HepG2 (cell line): ENCODE data around the gene LEFTY2. TPM values are rescaled to one million over a fixed set of nuclear protein-coding genes. Genes with fewer than 3 reads are reported as not detected.

Source experiments
- ATAC-seq: fragments of 200-7000 bp; cut with Tn5 transposase; 3 replicates; pipeline ENCODE4 v1.9.1; 2020; ENCODE audit warnings: mild to moderate bottlenecking, moderate library complexity
- BruUV-seq: library from RNA; stranded (reverse); fragments of 400-500 nt; replicated peaks from 2 replicates; lab custom pipeline; 2021; lab: Mats Ljungman, UMichigan
- CTCF ChIA-PET: fragments of 300-600 bp; formaldehyde crosslinking; extraction: SDS; loops from one replicate; lab custom pipeline; 2021; ENCODE audit warnings: low total read pairs, inconsistent platforms, low intra/inter-chr PET ratio; lab: Yijun Ruan, JAX
- POLR2A ChIA-PET: fragments of 350-600 bp; sonication (Branson Sonifier 250); formaldehyde crosslinking; loops from one replicate; lab custom pipeline; 2020; ENCODE audit warnings: antibody characterized with exemption, inconsistent platforms; lab: Yijun Ruan, JAX
- DNase-seq: peaks from one replicate; pipeline ENCODE4 v3.0.0-alpha.2; 2015; ENCODE audit warnings: low spot score
- FAIRE-seq: peaks from 3 replicates; lab custom pipeline; 2011; peaks lifted over from hg19 to GRCh38; lab: Jason Lieb, UNC
- H2AFZ ChIP-seq: one replicate; pipeline ENCODE4 v1.6.1; 2011; ENCODE audit warnings: low read length, inconsistent platforms
- H3K27ac ChIP-seq: fragments of 300-600 bp; 3 replicates; pipeline ENCODE4 v1.8.0; 2011; ENCODE audit warnings: mixed run types, mild to moderate bottlenecking, mixed read lengths, low read length, inconsistent platforms; ENCODE audit not compliant: insufficient read depth; ENCODE audit errors: extremely low read length
- H3K27me3 ChIP-seq, 2 experiments: fragments of 200-600 bp in 1 of 2; 2 replicates in 1 of 2; 3 replicates in 1 of 2; pipeline versions ENCODE4 v1.6.0 to v1.8.0; 2011; ENCODE audit warnings: low read length in 2 of 2, mild to moderate bottlenecking in 2 of 2, moderate library complexity in 2 of 2, inconsistent platforms in 1 of 2; ENCODE audit not compliant: insufficient read depth in 2 of 2, control insufficient read depth in 1 of 2
- H3K36me3 ChIP-seq, 2 experiments: fragments of 200-600 bp in 1 of 2; replicated peaks in 1 of 2; 2 replicates in 1 of 2; 3 replicates in 1 of 2; pipeline versions ENCODE4 v1.5.1 to v1.8.0; 2011; ENCODE audit warnings: low read length in 2 of 2, inconsistent platforms in 1 of 2; ENCODE audit not compliant: insufficient read depth in 2 of 2, control insufficient read depth in 1 of 2
- H3K4me1 ChIP-seq: 2 replicates; pipeline ENCODE4 v1.5.1; 2012; ENCODE audit warnings: low read length, inconsistent platforms; ENCODE audit not compliant: insufficient read depth
- H3K4me2 ChIP-seq: 2 replicates; pipeline ENCODE4 v1.6.0; 2011; ENCODE audit warnings: low read depth, low read length, inconsistent platforms
- H3K4me3 ChIP-seq, 3 experiments: fragments of 200-600 bp in 1 of 3; sonication (generic), shearing (Covaris generic) in 1 of 3; replicated peaks in 1 of 3; 2 replicates each; pipeline ENCODE4 v1.5.1; 2011 to 2016; ENCODE audit warnings: low read length in 3 of 3, inconsistent platforms in 2 of 3, low read depth in 2 of 3, mild to moderate bottlenecking in 2 of 3, control low read depth in 1 of 3, mixed read lengths in 1 of 3; ENCODE audit not compliant: insufficient read depth in 1 of 3
- H3K79me2 ChIP-seq: one replicate; pipeline ENCODE4 v1.6.1; 2011; ENCODE audit warnings: low read length, inconsistent platforms; ENCODE audit not compliant: insufficient read depth
- H3K9ac ChIP-seq: 2 replicates; pipeline ENCODE4 v1.6.0; 2011; ENCODE audit warnings: mild to moderate bottlenecking, low read depth, low read length, inconsistent platforms; ENCODE audit not compliant: insufficient read depth
- H3K9me3 ChIP-seq: 2 replicates; pipeline ENCODE4 v1.5.1; 2012; ENCODE audit warnings: mild to moderate bottlenecking, low read length
- H4K20me1 ChIP-seq: 2 replicates; pipeline ENCODE4 v1.6.0; 2011; ENCODE audit warnings: inconsistent platforms, mild to moderate bottlenecking, low read length, moderate library complexity; ENCODE audit not compliant: insufficient read depth
- AGO1 ChIP-seq: fragments of 200-400 bp; formaldehyde crosslinking; IDR thresholded peaks from 2 replicates; pipeline ENCODE4 v1.6.1; 2017; ENCODE audit warnings: mild to moderate bottlenecking, low read depth, low read length, moderate library complexity; ENCODE audit not compliant: poor library complexity, severe bottlenecking
- AGO2 ChIP-seq: fragments of 200-400 bp; formaldehyde crosslinking; optimal IDR thresholded peaks from 2 replicates; pipeline ENCODE3; 2017; ENCODE audit warnings: mild to moderate bottlenecking, low read depth, low read length, moderate library complexity
- GABPA ChIP-seq, 2 experiments: IDR thresholded peaks; 2 replicates each; pipeline ENCODE4 v1.6.1; 2011 to 2016; ENCODE audit warnings: low read depth in 2 of 2, low read length in 1 of 2, missing biosample characterization in 1 of 2, missing genetic modification characterization in 1 of 2
- HMG20A ChIP-seq: IDR thresholded peaks from 2 replicates; pipeline ENCODE4 v1.6.1; 2016; ENCODE audit warnings: borderline replicate concordance
- IRX3 ChIP-seq: sonication (generic); formaldehyde crosslinking; IDR thresholded peaks from 2 replicates; pipeline ENCODE4 v1.8.1; 2023; ENCODE audit warnings: mild to moderate bottlenecking, low read depth, missing genetic modification reagents, borderline replicate concordance
- REL ChIP-seq: sonication (generic); formaldehyde crosslinking; conservative IDR thresholded peaks from 2 replicates; pipeline ENCODE4 v1.8.0; 2022; ENCODE audit warnings: mild to moderate bottlenecking, missing genetic modification reagents, moderate library complexity
- THYN1 ChIP-seq: sonication (generic); formaldehyde crosslinking; IDR thresholded peaks from 2 replicates; pipeline ENCODE4 v1.8.1; 2023; ENCODE audit warnings: low read depth, mild to moderate bottlenecking, moderate library complexity, missing genetic modification reagents, borderline replicate concordance
- ZFAT ChIP-seq: sonication (generic); formaldehyde crosslinking; conservative IDR thresholded peaks from 2 replicates; pipeline ENCODE4 v1.8.1; 2023; ENCODE audit warnings: missing genetic modification reagents, inconsistent platforms
- ZNF253 ChIP-seq: sonication (generic); formaldehyde crosslinking; IDR thresholded peaks from 2 replicates; pipeline ENCODE4 v1.8.0; 2022; ENCODE audit warnings: mild to moderate bottlenecking, missing genetic modification reagents, borderline replicate concordance
- ZNF292 ChIP-seq: sonication (generic); formaldehyde crosslinking; IDR thresholded peaks from 2 replicates; pipeline ENCODE4 v1.8.1; 2022; ENCODE audit warnings: mild to moderate bottlenecking, low read depth, missing genetic modification reagents, borderline replicate concordance
- ZNF33A ChIP-seq: sonication (generic); formaldehyde crosslinking; IDR thresholded peaks from 2 replicates; pipeline ENCODE4 v1.5.1; 2020; ENCODE audit warnings: missing genetic modification reagents, mild to moderate bottlenecking, moderate library complexity, borderline replicate concordance
- ZNF549 ChIP-seq: sonication (generic); formaldehyde crosslinking; IDR thresholded peaks from 2 replicates; pipeline ENCODE4 v1.5.0; 2020; ENCODE audit warnings: missing genetic modification reagents
- ZNF770 ChIP-seq: sonication (generic); formaldehyde crosslinking; IDR thresholded peaks from 2 replicates; pipeline ENCODE4 v1.5.0; 2020; ENCODE audit warnings: mild to moderate bottlenecking, missing genetic modification reagents
- WGBS: methylation state at CpG from one replicate; pipeline ENCODE4 v1.1.6; 2017; ENCODE audit warnings: low lambda C conversion rate; 5-methylcytosine and 5-hydroxymethylcytosine counted together
- in situ Hi-C: cut with HindIII; loops from 2 replicates; pipeline ENCODE4 v1.10.0; 2017; ENCODE audit warnings: low pct_unique_long_range_greater_than_20kb; ENCODE audit not compliant: extremely low pct_ligation_motif_present
- intact Hi-C: fragments of 100-400 bp; cut with micrococcal nuclease; formaldehyde crosslinking; loops from one replicate; pipeline ENCODE4 v1.10.0; 2022; ENCODE audit not compliant: unreplicated experiment
- polyA plus RNA-seq, 8 experiments: library from polyadenylated mRNA; depleted of rRNA in 3 of 8; stranded (reverse) in 7 of 8; unstranded in 1 of 8; fragments of >200 nt; fragmentation: Illumina TruSeq in 4 of 8; extraction: Trizol in 4 of 8; gene quantifications; 2 replicates each; pipeline versions ENCODE4 v1.2.1 to v1.2.3, GENCODE V29; 2011 to 2016; ENCODE audit warnings: low read depth in 4 of 8, missing spikeins in 1 of 8, mixed read lengths in 1 of 8; ENCODE audit not compliant: insufficient read depth in 1 of 8
- total RNA-seq, 5 experiments: library from RNA; depleted of rRNA; stranded (reverse); fragments of >200 nt; fragmentation: Illumina TruSeq; extraction: Trizol; gene quantifications; 2 replicates each; pipeline ENCODE4 v1.2.3, GENCODE V29; 2016; ENCODE audit warnings: low read depth in 1 of 5

Gene LEFTY2
- total and polyA plus RNA-seq, 2 of the 13 experiments (the other 11 are each of a cell fraction or from before 2014, with no cell fraction given), result 0.13 to 0.33 TPM

DNA sequence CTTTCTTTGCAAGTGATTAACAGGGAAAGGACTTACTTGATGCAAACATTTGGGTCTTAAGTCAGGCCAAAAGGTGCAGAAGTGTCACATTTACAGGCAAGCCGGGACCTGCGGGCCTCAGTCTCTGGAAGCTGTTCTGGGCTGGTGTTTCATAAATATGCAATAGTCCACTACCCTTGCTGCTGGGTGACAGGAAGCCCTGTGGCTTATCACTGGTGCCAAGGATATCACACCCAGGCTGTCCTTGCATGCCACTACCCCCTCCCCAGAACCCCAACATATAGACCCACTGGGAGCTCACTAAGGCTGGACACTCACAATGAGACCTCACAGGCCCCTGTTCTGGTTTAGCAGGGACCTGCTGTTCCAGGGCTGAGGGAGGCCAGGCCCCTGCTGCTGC is 3.4 kb upstream of the LEFTY2 start:
- intact Hi-C loops (no loop called here), in situ Hi-C loops (no loop called here)
- Histone ChIP-seq H3K27me3 (peaks cover 7 to 34% of the 10 kb centered on the region in 2 experiments; a peak in 4 of 5 replicates), H4K20me1 (no peaks in the 10 kb centered on the region), H3K9ac (no peak overlapping the region), H3K4me3 (no peak overlapping the region; a peak in 1 of 6 replicates), H3K79me2 (no peaks in the 10 kb centered on the region), H3K36me3 (no peaks in the 10 kb centered on the region), H3K27ac (no peak overlapping the region), H3K9me3 (no peaks in the 10 kb centered on the region), H2AFZ (no peak overlapping the region), H3K4me2 (no peak overlapping the region), H3K4me1 (peaks cover 42% of the 10 kb centered on the region)
- BruUV-seq, result no TSS peak
- no peak for DNase-seq
- no peak for ATAC-seq
- FAIRE-seq, result no peak
- POLR2A ChIA-PET, result interaction anchor here (2.0 kb wide), 1 partner anchor 20 kb away, joined by 6 read pairs; the partner anchor contains the start of gene PYCR2
- WGBS, result 38% methylated on average over 2 of the region's 2 CpGs
- CTCF ChIA-PET, result no interaction called here
- TF ChIP-seq HMG20A (CRISPR knock-in tag), result no peak
- TF ChIP-seq GABPA (IDR thresholded peaks at IDR 0.05; ENCODE audit: low read depth, low read length), result no peak
- TF ChIP-seq GABPA (CRISPR knock-in tag; IDR thresholded peaks at IDR 0.05; ENCODE audit: low read depth), result no peak
- TF ChIP-seq IRX3 (CRISPR knock-in tag), result no peak
- no peak for TF ChIP-seq ZNF549 (CRISPR knock-in tag)
- TF ChIP-seq ZFAT, result no peak
- no peak for TF ChIP-seq AGO2
- no peak for TF ChIP-seq AGO1
- no peak for TF ChIP-seq ZNF33A (CRISPR knock-in tag)

- H4K20me1 ChIP-seq, result no peaks in the 10 kb centered on the region
- ATAC-seq, result no peak
- DNase-seq, result no peak
- no TSS peak for BruUV-seq
- no peak overlapping the region for H3K9ac ChIP-seq
- H3K4me1 ChIP-seq, result peaks cover 38% of the 10 kb centered on the region
- H3K36me3 ChIP-seq, result no peaks in the 10 kb centered on the region
- in situ Hi-C loops (no loop called here), intact Hi-C loops (no loop called here)
- ChIA-PET POLR2A (no interaction called here), CTCF (no interaction called here)
- no peak for FAIRE-seq
- no peak overlapping the region for H2AFZ ChIP-seq
- no peak overlapping the region for H3K27ac ChIP-seq
- peaks cover 4 to 26% of the 10 kb centered on the region in 2 experiments; a peak in 4 of 5 replicates for H3K27me3 ChIP-seq
- no peaks in the 10 kb centered on the region for H3K79me2 ChIP-seq
- TF ChIP-seq REL (CRISPR knock-in tag) (no peak), ZNF770 (peak; percentile 63; the same call in 1 of the 2 replicates), THYN1 (no peak), ZNF292 (CRISPR knock-in tag) (no peak), ZNF253 (CRISPR knock-in tag) (no peak)
- WGBS, result 24% methylated on average over 4 of the region's 4 CpGs
- no peak overlapping the region for H3K4me2 ChIP-seq
- H3K4me3 ChIP-seq, result no peak overlapping the region
- no peaks in the 10 kb centered on the region for H3K9me3 ChIP-seq
These were observed 2.6 kb upstream of the LEFTY2 start for GRCh38 chr1:225943582-225943981.
